DOHH2 (cell line): ENCODE measurements around the gene AADACL3.

Experiments used
- EZH2phosphoT487 ChIP-seq: fragments of 200-600 bp; sonication (generic); IDR thresholded peaks from 2 replicates; pipeline ENCODE4 v1.6.1; 2017; ENCODE audit warnings: borderline replicate concordance, mild to moderate bottlenecking, antibody characterized with exemption, low read length, moderate library complexity, mixed read lengths
- TF ChIP-seq, protein P1 (sequence below): fragments of 200-600 bp; sonication (generic); IDR thresholded peaks from one replicate; pipeline ENCODE4 v1.5.1; 2014; ENCODE audit warnings: antibody characterized with exemption, mild to moderate bottlenecking, low read depth, low read length; ENCODE audit not compliant: poor library complexity, severe bottlenecking

DNA sequence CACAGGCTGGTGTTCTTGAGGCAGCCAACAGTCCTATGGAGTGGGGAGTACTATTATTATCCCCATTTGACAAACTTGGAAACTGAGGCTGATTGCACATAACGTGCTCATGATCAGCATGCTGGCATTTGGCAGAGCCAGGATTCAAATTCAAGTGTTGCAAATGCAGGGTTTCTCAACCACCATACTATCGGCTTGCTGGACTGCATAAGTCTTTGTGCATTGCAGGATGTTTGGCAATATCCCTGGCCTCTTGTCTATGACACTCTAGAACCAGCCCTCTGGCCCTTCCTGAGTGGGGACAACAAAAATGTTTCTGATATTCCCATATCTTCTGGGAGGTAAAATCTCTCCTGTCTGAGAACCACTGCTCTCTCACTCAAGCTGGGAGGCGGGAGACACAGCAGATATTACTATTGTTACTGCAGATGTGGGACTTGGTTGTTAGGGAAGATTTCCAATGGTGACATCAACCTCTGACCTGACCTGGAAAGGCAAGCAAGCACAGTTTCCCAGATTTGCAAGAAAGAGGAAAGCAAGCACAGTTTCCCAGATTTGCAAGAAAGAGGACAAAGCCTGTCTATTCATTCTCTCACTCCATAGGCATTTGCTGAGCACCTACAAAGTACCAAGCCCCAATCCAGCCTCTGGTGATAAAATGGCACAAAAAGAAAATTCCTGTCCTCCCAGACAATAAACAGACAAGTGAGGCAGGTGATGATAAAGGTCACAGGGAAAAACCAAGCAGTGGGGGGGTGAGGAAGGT is 1.0 kb upstream of the AADACL3 start:
- TF ChIP-seq EZH2phosphoT487, result no peak
- TF ChIP-seq, protein P1, sequence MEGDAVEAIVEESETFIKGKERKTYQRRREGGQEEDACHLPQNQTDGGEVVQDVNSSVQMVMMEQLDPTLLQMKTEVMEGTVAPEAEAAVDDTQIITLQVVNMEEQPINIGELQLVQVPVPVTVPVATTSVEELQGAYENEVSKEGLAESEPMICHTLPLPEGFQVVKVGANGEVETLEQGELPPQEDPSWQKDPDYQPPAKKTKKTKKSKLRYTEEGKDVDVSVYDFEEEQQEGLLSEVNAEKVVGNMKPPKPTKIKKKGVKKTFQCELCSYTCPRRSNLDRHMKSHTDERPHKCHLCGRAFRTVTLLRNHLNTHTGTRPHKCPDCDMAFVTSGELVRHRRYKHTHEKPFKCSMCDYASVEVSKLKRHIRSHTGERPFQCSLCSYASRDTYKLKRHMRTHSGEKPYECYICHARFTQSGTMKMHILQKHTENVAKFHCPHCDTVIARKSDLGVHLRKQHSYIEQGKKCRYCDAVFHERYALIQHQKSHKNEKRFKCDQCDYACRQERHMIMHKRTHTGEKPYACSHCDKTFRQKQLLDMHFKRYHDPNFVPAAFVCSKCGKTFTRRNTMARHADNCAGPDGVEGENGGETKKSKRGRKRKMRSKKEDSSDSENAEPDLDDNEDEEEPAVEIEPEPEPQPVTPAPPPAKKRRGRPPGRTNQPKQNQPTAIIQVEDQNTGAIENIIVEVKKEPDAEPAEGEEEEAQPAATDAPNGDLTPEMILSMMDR, result no peak
